VCaP (cell line): Measurements from ENCODE around the gene FTO.

Source experiments
- H3K27ac ChIP-seq: fragments of 450-650 bp; 2 replicates; pipeline ENCODE4 v1.5.1; 2017
- CTCF ChIP-seq: fragments of 450-650 bp; conservative IDR thresholded peaks from 2 replicates; pipeline ENCODE4 v1.5.1; 2017; ENCODE audit warnings: mild to moderate bottlenecking, moderate library complexity

The FTO gene

GRCh38 chr16:54098247-54098646 is 394.3 kb downstream of the FTO start:
- no peak for TF ChIP-seq CTCF
- H3K27ac ChIP-seq: no peak overlapping the region

GRCh38 chr16:54099627-54100026 is 395.7 kb downstream of the FTO start:
- TF ChIP-seq CTCF: no peak
- no peak overlapping the region for H3K27ac ChIP-seq

DNA sequence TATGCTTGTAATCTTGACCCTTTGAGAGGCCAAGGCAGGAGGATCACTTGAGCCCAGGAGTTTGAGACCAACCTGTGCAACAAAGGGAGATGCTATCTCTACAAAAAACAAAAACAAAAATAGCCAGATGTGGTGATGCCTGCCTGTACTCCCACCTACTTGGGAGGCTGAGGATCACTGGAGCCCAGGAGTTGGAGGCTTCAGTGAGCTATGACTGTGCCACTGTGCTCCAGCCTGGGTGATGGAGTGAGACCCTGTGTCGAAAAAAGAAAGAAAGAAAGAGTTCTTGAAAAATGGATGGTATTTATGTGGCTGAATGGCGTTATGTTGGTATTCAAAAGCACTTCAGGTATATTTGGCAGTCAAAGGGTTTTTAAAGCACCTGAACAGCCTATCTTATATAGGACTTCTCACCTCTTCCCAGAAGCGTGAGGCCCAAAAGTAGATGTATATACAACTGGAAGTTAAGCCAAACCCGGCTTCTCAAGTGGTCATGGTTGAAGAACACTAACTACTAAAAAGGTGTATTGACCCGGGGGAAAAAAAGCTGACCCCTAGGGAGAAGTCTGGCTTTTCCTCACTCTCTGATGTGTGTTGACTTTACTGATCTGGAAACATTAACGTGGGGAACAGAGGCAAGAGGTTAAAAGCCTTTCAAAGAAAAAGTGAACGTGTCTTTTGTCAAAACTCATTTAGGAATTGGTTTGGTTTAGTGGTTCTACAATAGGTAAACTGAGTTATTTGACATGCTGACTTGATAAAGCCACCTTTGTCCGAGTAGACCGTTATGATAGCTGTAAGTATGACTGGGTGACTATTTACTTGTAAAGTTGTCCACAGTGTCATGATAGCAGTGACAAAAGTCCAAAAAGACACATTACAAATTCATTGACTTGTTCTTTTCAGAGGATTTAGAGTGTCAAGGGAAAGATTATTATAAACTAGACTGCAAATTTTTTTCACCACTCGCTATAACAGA is 399.2 kb downstream of the FTO start:
- H3K27ac ChIP-seq: no peak overlapping the region
- TF ChIP-seq CTCF: no peak

GRCh38 chr16:54106057-54106456 is 402.1 kb downstream of the FTO start:
- H3K27ac ChIP-seq: no peak overlapping the region
- no peak for TF ChIP-seq CTCF

DNA sequence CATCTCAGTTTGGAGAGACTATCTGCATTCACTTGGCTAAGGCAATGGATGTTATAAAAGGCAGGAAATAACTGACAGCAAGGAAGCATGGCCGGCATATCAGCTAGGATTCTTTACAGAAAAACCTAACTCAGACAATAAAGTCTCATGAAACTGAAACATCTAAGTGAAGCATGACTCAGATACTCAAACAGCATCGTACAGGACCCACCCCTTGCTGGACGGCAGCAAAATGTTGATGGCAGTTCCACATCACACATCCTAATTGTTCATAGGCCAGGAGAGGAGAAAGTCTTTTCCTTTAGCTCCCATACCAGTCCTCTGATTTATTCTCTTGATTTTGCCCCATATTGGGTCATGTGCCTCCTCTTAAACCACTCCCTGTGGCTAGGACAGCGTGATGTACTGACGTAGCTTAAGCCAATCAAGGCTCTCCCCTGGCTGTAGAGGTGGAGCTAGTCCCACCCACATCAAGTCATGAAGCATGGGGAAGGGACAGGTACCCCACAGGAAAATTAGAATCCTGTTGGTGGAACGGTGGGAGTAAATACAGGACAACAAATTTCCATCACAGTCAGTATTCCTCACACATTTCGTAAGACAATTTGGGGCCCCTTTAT is 403.7 kb downstream of the FTO start:
- TF ChIP-seq CTCF: no peak

DNA sequence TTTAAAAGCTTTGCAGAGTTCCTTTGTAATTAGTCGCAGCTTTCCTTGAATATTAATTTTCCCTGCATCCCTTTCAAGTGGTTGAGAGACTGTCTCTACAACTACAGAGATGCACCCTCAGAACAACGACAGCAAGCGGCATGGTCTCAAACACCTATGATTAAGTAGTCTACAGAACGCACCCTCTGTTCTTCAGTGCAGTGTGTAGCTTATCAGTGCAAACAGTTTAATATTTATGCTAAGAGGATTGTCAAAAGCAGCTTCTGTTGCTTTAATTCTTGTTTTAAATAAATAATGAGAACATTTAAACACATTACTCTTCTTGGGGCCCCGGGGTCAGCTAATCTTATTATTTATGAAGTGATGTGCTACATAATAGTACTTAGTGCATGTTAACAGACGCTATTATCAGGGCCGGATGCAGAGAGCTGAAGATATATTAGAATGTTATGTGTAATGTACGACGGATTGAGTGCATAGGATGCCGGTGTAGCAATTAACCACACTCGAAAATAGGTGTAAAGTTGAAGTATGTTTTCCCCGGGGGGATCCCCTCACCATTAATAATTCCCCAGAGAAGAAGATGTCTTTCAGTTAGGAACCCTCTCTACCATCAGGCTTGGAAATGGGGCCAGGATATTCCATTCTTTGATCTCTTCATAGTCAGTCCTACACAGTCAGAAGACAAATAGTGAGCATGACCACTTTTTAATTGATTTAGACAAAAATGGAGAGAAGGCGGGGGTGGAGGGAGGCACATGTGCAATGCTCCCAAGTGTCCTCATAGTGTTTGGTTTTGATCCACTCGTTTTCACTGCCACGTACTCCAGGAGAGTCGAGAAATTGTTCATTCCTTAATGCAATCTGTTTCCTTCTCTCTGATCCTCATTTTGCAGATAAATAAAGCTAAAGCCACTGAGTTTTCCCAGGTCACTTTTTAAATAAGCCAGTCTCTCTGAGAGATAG is 406.3 kb downstream of the FTO start:
- no peak overlapping the region for H3K27ac ChIP-seq
- no peak for TF ChIP-seq CTCF

More for the DNA sequence above, 403.7 kb downstream of the FTO start:
- no peak overlapping the region for H3K27ac ChIP-seq
